Activated CD4-positive, alpha-beta T cell treated with anti-CD3 and anti-CD28 coated beads, Interleukin-10, Interleukin-2, amounts not matched to agents 100 ng/mL and 50 ng/mL, durations not matched to agents 16 hours and 8 hours (primary cell): Measurements from ENCODE around the gene HK2.
A peak's percentile ranks its signal among the peaks of the same experiment; 100 is the strongest.
"Not testable (repeated sequence)": the region's sequence is repeated elsewhere in the genome, so short reads cannot be mapped to it uniquely, and the experiment has no call there.

Experiments
- DNase-seq: peaks from one replicate; pipeline ENCODE4 v3.0.0-alpha.2; 2020

The HK2 gene

DNA sequence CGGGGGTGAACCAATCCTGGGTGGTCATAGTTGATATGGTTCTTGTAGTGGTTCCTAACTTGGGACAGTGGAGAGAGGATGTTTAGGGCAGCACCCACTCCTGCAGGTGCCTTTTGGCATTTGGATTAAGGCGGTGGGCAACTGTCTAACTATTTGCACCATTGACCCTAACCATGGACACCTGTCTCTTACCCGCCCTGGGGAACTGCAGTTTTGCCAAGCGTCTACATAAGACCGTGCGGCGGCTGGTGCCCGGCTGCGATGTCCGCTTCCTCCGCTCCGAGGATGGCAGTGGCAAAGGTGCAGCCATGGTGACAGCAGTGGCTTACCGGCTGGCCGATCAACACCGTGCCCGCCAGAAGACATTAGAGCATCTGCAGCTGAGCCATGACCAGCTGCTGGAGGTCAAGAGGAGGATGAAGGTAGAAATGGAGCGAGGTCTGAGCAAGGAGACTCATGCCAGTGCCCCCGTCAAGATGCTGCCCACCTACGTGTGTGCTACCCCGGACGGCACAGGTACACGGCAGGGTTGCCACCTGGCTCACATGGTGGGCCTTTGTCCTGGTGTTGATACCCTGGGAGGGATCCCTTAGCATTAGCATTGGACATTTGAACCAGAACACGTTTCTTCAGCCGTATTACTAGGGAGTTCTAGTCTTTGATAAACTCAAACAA, 46.3 kb downstream of the HK2 start:
- no peak for DNase-seq

DNA sequence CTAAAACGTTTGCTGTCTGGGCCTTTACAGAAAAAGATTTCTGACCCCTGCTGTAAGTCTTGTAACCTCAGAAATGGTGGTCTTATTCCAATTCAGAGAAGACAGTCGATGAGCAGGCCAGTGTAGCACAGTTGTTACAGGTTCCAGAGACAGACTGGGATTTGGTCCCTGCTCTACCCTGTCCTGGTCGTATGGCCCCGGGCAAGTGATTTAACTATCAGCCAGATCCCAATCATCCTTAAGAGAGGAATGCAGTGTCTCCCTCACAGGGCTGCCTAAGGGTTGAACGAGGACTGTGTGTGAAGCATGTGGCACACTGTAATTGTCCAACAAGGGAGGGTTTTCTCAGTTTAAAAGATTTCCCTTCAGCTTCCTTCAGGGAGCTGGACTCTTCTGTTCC, 47.2 kb downstream of the HK2 start:
- no peak for DNase-seq

DNA sequence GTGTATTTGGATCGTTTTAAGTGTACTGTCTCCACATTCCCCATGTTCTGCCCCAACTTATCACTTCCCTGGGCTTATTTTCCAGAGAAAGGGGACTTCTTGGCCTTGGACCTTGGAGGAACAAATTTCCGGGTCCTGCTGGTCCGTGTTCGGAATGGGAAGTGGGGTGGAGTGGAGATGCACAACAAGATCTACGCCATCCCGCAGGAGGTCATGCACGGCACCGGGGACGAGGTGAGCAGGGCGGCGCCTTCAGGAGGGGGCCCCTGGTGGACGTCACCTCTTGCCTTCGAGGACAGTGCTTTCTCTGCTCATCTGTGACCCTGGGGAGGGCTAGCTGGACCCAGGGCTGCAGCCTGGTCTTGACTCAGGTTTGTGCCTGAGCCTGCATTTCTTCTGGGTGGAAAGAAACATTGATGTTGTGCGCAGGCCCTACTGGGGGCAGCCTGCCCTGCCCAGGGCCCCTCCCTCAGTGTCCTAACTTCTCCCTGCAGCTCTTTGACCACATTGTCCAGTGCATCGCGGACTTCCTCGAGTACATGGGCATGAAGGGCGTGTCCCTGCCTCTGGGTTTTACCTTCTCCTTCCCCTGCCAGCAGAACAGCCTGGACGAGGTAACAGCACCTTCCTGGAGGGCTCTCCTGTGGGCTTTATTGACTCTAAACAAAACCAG, 47.8 kb downstream of the HK2 start:
- no peak for DNase-seq

DNA sequence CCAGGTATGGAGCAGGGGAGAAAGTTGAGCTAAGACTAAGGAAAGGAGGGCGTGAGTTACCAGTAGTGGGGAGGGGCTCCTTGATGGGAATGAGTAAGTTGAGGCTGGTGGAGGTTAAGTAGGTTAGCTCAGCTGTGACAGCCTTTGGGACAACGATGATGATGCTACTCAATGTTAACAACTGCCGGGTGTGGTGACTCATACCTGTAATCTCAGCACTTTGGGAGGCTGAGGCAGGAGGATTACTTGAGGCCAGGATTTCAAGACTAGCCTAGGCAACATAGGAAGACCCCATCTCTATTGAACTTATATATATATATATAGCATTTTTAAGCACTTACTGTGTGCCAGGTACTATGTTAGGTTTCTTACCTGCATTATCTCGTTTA, 48.4 kb downstream of the HK2 start:
- peak; percentile 10 for DNase-seq

DNA sequence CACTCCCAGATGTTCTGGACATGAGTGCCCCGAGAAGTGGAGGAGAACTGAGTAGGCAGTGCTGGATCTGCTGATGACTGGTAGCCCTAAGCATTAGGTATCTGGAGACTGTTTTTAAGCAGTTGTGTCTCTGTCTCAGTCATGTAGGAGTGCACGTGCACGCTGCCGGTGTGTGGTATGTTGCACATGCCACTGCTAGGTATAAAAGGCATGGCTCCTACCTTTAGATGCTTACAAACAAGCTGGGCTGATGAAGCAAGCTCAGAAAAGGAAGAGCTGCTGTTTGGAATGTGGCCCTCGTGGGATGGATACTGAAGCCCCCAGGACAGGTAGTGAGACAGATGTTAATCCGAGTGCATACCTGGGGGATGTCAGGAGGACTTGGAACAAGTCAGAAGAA, 49.1 kb downstream of the HK2 start:
- DNase-seq: no peak

DNA sequence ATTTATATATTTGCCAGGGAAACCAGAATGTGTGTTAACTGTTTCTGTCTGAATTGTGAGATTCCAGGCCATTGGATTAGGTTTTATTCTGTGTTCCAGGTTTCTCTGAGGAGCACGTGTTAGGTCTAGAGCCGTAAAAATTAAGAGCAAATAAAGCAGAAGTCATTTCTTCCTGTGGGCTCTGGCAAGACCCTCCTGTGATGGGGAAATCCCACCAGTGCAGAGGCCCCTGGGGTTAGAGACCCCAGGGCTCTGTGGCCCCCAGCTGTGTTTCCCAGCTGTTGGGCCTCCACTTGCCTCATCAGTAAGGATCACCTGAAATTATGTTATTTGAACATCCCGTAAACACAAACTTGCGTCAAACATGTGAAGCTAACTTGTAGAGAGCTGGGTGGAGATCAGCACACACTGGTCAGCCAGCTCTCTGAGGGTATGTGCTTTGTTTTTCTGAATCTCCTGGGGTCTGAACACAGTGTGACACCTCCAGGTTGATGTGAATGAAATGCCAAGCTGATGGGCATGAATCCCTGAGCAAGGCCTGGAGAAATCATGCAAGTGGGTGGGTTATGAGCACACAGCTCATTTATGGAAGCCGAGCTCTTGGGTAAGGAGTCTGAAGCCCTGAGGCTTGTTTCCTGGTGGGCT, 50.3 kb downstream of the HK2 start:
- DNase-seq: no peak

DNA sequence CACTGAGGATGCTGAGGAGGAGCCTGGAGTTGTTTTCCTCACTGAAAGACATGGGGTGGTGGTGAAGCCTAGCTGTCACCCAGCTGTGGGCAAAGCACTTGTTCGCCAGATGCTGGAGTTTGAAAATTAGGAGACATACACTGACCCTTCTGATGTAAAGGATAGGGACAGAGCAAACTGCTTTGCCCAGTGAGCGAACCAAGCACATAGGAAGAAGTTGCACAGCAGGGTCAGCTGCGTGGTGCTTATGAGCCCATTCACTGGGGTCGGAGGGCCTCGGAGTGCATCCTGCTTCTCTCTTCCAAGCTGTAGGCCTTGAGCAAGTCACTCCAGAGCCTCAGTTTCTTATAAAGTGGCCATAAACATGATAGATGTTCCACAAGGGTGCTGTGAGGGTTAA, 50.9 kb downstream of the HK2 start:
- no peak for DNase-seq

DNA sequence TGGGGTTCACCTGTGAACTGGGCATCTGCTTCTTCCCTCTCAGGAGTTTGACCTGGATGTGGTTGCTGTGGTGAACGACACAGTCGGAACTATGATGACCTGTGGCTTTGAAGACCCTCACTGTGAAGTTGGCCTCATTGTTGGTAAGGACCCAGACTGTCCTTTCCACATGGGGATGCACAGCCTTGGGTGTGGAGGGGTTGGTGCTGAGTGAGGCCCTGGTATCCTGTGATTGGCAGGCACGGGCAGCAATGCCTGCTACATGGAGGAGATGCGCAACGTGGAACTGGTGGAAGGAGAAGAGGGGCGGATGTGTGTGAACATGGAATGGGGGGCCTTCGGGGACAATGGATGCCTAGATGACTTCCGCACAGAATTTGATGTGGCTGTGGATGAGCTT, 52.3 kb downstream of the HK2 start:
- no peak for DNase-seq

DNA sequence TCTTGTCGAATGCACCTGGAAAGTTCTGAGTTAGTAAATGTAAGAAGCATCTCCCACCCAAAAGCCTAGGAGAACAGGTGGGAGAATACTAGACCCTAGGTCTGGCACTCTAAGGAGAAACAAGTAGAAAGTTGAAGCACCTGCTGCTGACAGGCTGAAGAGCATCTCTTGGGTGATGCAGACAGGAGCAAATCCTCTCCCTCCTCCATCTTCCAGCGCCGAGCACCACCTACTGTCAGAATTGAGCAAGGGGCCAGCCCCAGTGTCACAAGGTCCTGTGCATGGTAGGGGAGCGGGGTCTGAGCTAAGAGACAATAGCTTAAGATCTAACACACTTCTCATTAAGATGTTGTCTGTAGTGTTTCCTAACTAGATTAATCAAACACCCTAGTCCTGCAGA, 52.9 kb downstream of the HK2 start:
- DNase-seq: no peak

DNA sequence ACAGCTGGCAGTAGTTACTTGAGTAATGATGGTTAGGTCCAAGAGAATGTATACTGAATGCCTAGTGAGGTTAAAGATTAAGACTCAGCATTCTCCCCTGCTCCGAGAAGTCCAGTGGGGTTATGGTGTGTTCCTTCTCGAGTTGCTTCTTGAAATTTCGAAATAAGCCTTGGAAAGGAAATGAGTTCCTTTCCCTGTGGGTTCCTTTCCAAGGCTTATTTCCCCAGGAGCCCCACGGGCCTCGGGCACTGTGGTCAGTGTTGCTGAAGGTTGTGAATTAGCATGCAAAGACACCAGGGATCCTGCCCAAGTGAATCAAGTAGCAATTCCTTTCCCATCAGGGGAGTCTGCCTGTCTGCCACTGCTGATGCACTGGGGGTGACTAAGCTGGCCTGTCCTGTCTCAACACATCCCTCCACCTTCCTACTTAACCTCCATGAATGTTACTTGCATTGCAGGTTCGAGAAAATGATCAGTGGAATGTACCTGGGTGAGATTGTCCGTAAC, 53.6 kb downstream of the HK2 start:
- no peak for DNase-seq

DNA sequence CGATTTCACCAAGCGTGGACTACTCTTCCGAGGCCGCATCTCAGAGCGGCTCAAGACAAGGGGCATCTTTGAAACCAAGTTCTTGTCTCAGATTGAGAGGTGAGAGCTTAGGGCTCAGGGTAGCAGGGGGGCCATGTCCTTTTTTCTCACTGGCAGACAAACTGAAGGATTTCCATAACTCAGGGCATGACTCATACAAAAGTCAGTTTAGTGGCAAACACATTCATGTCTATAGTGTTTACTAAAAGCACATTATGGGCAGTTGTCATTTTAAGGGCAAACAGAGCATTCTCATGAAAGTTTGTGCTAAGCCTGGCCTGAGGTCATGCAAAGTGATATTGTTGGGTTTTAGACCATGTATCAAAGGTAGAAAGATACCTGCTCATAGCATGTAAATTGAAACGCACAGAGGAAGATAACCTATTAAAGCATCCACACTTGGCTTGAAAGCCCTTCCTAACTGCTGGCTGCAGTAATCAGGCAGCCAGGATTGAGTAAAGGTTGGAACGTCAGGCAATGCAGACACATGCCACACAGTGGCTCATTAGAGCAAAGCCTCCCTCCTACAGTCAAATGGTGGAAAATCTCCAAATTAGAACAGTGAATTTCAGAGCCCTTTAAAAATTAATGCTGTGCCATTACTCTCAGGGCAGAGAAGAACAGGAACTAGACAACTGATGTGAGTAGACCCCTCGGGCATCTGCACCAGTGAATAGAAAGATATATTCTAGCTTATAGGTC, 54.2 kb downstream of the HK2 start:
- DNase-seq: no peak

DNA sequence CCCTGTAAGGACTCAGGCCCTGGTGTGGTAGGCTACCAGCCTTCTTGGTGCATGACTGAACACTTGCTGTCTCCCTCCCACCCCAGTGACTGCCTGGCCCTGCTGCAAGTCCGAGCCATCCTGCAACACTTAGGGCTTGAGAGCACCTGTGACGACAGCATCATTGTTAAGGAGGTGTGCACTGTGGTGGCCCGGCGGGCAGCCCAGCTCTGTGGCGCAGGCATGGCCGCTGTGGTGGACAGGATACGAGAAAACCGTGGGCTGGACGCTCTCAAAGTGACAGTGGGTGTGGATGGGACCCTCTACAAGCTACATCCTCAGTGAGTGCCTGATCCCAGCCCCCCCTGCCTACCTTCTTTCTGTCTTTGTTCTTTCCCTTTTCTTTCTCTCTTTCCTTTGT, 55.2 kb downstream of the HK2 start:
- DNase-seq: no peak

DNA sequence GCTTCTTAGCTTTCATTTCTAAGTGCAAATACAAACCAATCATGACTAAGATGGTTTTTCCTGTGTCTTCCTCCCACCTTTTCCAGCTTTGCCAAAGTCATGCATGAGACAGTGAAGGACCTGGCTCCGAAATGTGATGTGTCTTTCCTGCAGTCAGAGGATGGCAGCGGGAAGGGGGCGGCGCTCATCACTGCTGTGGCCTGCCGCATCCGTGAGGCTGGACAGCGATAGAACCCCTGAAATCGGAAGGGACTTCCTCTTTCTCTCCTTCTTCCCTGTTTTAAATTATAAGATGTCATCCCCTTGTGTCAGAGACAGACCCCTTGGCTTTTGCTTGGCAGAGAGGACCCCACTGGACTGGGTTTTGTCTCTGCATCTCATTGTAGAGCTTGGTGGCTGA, 56.8 kb downstream of the HK2 start:
- DNase-seq: no peak

DNA sequence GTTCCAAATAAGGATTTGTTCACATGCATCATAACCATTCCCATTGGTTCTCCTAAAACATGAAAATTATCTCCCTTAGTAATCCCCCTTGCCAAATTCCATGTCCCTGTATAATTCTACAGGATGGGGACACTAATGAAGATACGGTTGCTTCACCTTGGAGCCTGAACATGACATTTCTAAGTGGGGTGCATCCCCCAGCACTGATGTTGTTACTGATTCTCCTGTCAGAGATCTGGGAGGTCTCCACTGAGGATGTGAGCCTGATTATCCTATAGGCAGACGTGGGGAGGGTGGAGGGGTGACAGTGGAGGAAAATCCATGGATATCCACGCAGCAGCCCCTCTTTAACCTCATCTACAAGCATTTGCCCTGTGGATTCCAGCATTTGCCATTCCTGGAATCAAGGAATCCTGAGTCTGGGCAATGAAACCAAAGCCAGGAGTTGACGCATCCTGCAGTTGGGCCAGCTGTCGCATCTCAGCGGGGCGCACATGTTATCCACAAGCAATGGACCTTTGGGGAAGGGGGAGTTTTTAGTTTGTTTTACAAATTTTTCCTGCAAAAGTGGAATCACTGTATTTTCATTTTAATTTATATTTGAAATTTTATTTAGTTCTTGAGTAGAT, 57.3 kb downstream of the HK2 start:
- no peak for DNase-seq

DNA sequence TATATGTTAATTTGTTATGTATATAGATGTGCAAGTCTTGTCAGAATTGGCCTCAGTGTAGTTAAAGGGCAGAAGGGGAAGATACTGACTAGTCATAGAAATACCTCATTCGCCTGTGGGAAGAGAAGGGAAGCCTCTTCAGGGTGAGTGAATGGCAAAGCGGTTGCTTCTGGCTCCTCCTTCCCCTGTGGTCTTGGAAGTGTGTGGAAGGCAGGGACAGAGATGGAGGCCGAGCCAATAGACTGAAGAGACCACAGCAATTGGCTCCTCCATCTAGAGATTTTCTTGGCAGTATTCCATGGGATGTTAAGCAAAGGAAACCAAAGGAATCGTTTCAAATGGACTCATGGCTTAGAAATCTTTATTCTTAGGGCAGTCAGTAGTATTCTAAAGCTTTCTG, 57.9 kb downstream of the HK2 start:
- DNase-seq: not testable (repeated sequence)

DNA sequence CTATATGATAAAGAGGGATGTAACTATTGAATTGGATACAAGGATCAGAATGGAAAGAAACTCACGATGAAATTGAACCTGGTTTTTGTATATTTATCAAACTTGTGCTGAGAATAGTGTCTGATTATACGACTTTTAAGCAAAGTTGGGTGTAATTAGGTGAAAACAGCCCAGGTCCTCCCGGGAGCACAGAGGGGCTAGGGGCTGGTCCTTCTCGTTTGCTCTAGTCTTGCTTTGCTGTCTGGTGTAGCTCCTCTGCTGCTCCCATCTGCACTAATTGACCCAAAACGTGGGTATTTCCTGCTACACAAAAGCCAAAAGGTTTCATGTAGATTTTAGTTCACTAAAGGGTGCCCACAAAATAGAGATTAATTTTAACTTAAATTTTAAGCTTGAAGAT, 58.7 kb downstream of the HK2 start:
- no peak for DNase-seq

DNA sequence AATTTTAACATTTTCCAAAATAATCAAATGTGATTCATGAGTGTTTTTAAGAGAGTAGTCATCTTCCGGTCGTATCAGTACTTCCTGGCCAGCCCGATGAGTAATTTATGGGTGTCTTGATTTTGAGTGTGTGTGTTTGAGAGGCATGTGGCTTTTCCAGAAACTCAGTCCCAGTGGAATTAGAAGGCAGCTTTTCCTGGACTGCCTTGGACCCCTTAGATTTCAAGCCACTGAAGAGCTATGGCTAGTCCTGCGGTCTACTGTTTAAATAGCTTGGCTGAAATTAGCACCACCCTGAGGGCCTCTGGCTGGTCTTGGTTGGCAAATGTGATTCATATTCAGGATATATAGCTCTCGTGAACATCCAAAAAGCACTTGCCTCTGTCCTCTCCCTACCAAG, 59.4 kb downstream of the HK2 start:
- DNase-seq: no peak

DNA sequence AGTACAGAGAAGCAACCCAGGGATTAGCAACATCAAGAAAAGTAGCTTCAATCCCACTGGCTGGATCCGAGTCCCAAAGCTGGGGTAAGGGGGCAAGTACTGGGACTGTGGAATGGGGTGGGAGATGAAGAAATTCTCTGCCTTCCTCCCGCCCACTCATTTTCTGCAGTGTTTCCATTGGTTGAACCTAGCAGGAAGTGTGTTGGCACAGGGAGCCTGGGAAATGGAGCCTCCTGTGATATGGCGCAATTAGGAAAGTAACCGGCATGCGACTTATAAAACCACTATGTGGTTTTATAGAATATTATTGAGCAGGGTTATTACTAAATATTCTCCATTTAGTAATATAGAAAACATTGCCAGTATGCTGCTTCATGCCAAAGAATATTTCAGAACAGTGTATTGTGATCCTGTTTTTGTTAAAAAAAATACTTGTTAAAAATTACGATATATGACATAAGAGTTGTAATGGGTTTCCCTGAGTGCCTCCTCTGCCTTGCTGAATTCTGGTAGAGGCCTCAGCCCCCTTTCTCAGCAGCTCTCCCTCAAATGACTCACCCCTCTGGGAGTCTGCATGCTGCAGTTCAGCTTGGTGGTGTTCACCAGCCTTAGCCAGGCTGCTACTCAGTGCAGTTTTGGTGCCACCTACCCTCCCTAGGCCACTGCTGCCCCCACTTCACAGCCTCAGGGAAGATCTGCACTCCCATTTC, 60.5 kb downstream of the HK2 start:
- no peak for DNase-seq

DNA sequence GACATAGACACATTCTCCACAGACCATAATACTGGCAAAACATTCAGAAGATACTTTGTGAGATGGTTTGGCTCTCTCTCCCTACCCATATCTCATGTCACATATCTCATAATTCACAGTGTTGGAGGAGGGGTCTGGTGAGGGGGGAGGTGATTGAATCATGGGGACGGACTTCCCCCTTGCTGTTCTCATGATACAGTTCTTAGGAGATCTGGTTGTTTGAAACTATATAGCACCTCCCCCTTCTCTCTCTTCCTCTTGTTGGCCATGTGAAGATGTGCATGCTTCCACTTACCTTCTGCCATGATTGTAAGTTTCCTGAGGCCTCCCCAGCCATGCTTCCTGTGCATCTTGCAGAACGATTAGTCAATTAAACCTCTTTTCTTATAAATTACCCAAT, 61.1 kb downstream of the HK2 start:
- DNase-seq: no peak

DNA sequence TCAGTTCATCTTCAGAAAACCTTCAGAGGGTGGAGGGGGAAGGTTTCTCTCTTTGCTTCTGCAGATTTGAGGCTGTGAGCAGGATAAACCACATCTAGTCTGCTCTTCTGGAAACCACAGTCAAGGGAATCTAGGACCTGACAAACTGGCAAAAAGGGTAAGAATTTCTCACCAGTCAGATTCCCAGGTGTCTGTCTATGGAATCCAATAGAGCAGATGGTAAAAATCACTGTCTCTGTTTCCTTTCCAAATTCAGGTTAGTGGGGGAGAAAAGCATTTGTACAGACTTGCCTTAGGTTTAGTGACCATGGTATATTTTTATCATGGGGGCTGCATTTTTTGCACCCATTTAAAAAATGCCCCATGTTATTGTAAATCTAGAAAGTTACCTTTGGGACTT, 62.3 kb downstream of the HK2 start:
- DNase-seq: no peak

DNA sequence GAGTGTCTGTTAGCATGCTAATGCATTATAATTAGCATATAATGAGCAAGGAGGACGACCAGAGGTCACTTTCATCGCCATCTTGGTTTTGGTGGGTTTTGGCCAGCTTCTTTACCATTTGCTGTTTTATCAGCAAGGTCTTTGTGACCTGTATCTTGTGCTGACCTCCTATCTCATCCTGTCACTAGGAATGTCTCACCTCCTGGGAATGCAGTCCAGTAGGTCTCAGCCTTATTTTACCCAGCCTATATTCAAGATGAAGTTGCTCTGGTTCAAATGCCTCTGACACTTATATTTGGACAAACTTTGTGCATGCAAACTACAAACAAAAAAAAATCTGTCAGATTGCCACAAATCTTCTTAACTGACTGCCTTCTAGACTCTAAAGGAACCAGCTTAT, 66.3 kb downstream of the HK2 start:
- not testable (repeated sequence) for DNase-seq

DNA sequence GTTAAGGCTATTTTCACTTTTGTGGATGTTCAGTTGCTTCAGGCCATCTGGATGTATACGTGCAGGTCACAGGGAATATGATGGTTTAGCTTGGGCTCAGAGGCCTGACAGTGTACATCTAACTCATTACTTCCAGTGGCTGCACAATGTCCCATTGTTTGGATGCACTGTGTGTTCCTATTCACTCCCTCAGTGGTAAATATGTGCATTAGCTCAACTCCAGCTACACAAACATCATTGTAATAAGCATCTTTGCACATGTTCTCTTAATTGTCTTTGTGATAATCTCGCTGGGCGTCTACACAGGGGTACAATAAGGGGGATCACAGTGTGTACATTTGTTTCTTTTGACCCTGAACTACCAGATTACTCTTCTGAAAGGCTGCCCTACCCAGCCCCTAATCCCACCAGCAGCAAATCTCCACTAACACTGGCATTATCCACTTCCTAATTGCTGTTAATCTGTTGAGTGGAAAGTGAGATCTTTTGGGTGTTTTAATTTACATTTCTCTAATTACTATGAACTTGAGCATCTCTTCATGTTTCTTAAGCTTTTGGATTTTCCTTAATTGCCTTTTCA, 68.4 kb downstream of the HK2 start:
- DNase-seq: no peak
